ENCODE measurements around the gene ODAD3. TPM values are rescaled to one million over a fixed set of nuclear protein-coding genes. Genes with fewer than 3 reads are reported as not detected.
"Not testable (repeated sequence)": the region's sequence is repeated elsewhere in the genome, so short reads cannot be mapped to it uniquely, and the experiment has no call there.

Gene ODAD3
- total RNA-seq, 1 donor from 2014 or later = 0.66 TPM

GRCh38 chr19:11408591-11408990 lies 26.3 kb downstream of the ODAD3 start:
- no peak for TF ChIP-seq CTCF (IDR thresholded peaks at IDR 0.05; ENCODE audit: insufficient read depth, low read depth, low read length)
- TF ChIP-seq EZH2 (IDR thresholded peaks at IDR 0.05; ENCODE audit: insufficient read depth, low read length) = no peak
- FAIRE-seq (no peak), DNase-seq (ENCODE audit: low read depth) (no peak)
- no peaks in the 10 kb centered on the region for H3K36me3 Mint-ChIP-seq (ENCODE audit: low read depth, unreplicated experiment)
- Histone ChIP-seq H3K4me3 (ENCODE audit: insufficient read depth, low read depth, low read length) (no peak overlapping the region), H3K9ac (ENCODE audit: low read length) (no peak overlapping the region), H4K20me1 (ENCODE audit: insufficient read depth, low read length) (no peaks in the 10 kb centered on the region), H2AFZ (ENCODE audit: low read depth, low read length) (no peak overlapping the region), H3K27ac (ENCODE audit: low read depth, low read length) (no peak overlapping the region), H3K79me2 (ENCODE audit: insufficient read depth, low read length) (no peaks in the 10 kb centered on the region), H3K9me3 (ENCODE audit: insufficient read depth, low read depth, low read length) (no peaks in the 10 kb centered on the region), H3K27me3 (ENCODE audit: insufficient read depth, low read length) (peaks cover 3% of the 10 kb centered on the region), H3K36me3 (ENCODE audit: insufficient read depth, low read length) (no peaks in the 10 kb centered on the region), H3K4me1 (ENCODE audit: insufficient read depth, low read length) (peaks cover 3% of the 10 kb centered on the region), H3K4me2 (ENCODE audit: low read length) (no peak overlapping the region)
- peaks cover 2% of the 10 kb centered on the region for H3K4me1 Mint-ChIP-seq (ENCODE audit: low read depth, unreplicated experiment)
- H3K27ac Mint-ChIP-seq (ENCODE audit: unreplicated experiment) = no peak overlapping the region
- no peaks in the 10 kb centered on the region for H3K9me3 Mint-ChIP-seq (ENCODE audit: unreplicated experiment)
- no peak overlapping the region for H3K4me3 Mint-ChIP-seq (ENCODE audit: unreplicated experiment)
- no peaks in the 10 kb centered on the region for H3K27me3 Mint-ChIP-seq (ENCODE audit: low read depth, unreplicated experiment)

- H3K27me3 Mint-ChIP-seq (ENCODE audit: low read depth, unreplicated experiment); H3K27ac ChIP-seq (ENCODE audit: low read depth, low read length); H3K36me3 ChIP-seq (ENCODE audit: insufficient read depth, low read length); H4K20me1 ChIP-seq (ENCODE audit: insufficient read depth, low read length); H3K9me3 Mint-ChIP-seq (ENCODE audit: unreplicated experiment); H3K4me3 ChIP-seq (ENCODE audit: insufficient read depth, low read depth, low read length); H3K4me2 ChIP-seq (ENCODE audit: low read length); H3K4me1 ChIP-seq (ENCODE audit: insufficient read depth, low read length); H3K9me3 ChIP-seq (ENCODE audit: insufficient read depth, low read depth, low read length); H3K79me2 ChIP-seq (ENCODE audit: insufficient read depth, low read length); H3K36me3 Mint-ChIP-seq (ENCODE audit: low read depth, unreplicated experiment); DNase-seq (ENCODE audit: low read depth); H2AFZ ChIP-seq (ENCODE audit: low read depth, low read length); H3K27ac Mint-ChIP-seq (ENCODE audit: unreplicated experiment); FAIRE-seq; H3K27me3 ChIP-seq (ENCODE audit: insufficient read depth, low read length); H3K4me1 Mint-ChIP-seq (ENCODE audit: low read depth, unreplicated experiment); H3K9ac ChIP-seq (ENCODE audit: low read length); H3K4me3 Mint-ChIP-seq (ENCODE audit: unreplicated experiment): not testable (repeated sequence)
Measured at GRCh38 chr19:11406703-11407236, 28.2 kb downstream of the ODAD3 start.

GRCh38 chr19:11405846-11406643 lies 28.9 kb downstream of the ODAD3 start:
- TF ChIP-seq EZH2 (IDR thresholded peaks at IDR 0.05; ENCODE audit: insufficient read depth, low read length) (no peak), CTCF (IDR thresholded peaks at IDR 0.05; ENCODE audit: insufficient read depth, low read depth, low read length) (no peak)
- Histone ChIP-seq H3K27me3 (ENCODE audit: insufficient read depth, low read length) (peaks cover 3% of the 10 kb centered on the region), H3K4me1 (ENCODE audit: insufficient read depth, low read length) (peaks cover 3% of the 10 kb centered on the region), H4K20me1 (ENCODE audit: insufficient read depth, low read length) (no peaks in the 10 kb centered on the region), H2AFZ (ENCODE audit: low read depth, low read length) (no peak overlapping the region), H3K36me3 (ENCODE audit: insufficient read depth, low read length) (no peaks in the 10 kb centered on the region), H3K79me2 (ENCODE audit: insufficient read depth, low read length) (no peaks in the 10 kb centered on the region), H3K27ac (ENCODE audit: low read depth, low read length) (no peak overlapping the region), H3K4me3 (ENCODE audit: insufficient read depth, low read depth, low read length) (no peak overlapping the region), H3K9ac (ENCODE audit: low read length) (no peak overlapping the region), H3K9me3 (ENCODE audit: insufficient read depth, low read depth, low read length) (no peaks in the 10 kb centered on the region), H3K4me2 (ENCODE audit: low read length) (no peak overlapping the region)
- H3K27me3 Mint-ChIP-seq (ENCODE audit: low read depth, unreplicated experiment) = no peaks in the 10 kb centered on the region
- peaks cover 2% of the 10 kb centered on the region for H3K4me1 Mint-ChIP-seq (ENCODE audit: low read depth, unreplicated experiment)
- FAIRE-seq (no peak), DNase-seq (ENCODE audit: low read depth) (no peak)
- H3K9me3 Mint-ChIP-seq (ENCODE audit: unreplicated experiment) = no peaks in the 10 kb centered on the region
- H3K27ac Mint-ChIP-seq (ENCODE audit: unreplicated experiment) = no peak overlapping the region
- H3K36me3 Mint-ChIP-seq (ENCODE audit: low read depth, unreplicated experiment) = no peaks in the 10 kb centered on the region
- H3K4me3 Mint-ChIP-seq (ENCODE audit: unreplicated experiment) = no peak overlapping the region
